GM19452 (cell line): ENCODE data around the gene HYI.

Experiments
- ATAC-seq: cut with Tn5 transposase; IDR thresholded peaks from one replicate; pipeline ENCODE4 v1.9.1; 2021; ENCODE audit not compliant: unreplicated experiment

HYI gene

DNA sequence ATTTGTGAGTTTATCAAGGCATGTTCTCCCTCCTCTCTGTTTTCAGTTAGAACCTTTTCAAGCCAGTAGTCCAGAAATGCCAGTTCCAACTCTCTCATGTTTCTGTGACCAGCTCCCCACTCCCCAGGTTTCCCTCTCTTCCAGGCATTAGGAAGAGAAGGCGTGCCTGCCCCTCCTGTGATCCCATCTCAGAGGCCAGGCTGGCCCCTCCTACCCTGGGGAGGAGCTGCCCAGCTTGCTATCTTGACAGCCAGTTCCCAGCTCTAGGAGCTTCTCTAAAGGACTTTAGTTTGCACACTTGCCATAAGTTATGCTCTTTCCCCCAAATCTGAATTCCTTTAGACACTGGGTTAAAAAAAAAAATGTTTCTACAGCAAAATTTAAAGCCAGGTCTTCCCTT lies 8.9 kb downstream of the HYI start:
- no peak for ATAC-seq

- no peak for ATAC-seq
Measured at GRCh38 chr1:43444151-43444828, 9.4 kb downstream of the HYI start.

DNA sequence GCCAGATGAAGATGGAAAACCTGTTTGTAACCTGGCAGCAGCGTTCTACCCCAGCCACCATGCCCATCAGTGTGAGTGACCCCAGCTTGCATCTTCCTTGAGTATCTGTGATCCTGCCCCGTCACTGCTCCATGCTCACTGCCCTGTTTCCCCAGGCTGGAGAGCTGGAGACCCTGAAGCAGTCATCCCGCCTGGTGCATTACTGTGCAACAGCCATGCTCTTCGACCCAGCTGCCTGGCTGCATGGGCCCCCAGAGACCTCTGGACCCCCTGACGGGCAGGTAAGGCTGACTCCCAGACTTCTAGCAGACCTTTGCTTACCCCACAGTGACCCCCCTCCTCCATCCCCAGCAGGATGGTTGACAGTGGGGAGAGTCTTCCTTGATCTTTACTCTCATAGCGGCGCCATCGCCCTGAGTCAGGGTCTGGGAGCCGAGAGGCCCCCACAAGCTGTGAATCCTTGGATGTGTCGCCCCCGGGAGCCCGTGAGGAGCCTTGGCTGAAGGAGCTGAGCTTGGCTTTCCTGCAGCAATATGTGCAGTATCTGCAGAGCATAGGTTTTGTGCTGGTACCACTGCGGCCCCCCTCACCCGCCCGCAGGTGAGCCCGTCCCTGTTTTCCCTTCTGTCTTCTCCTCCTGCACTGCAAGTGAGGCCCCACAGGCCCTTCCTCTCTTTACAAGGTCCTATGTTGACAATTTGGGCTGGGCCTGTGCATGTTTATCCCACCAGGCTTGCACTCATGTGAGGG lies 10.4 kb downstream of the HYI start:
- no peak for ATAC-seq

GRCh38 chr1:43442756-43443155 lies 11.0 kb downstream of the HYI start:
- ATAC-seq: no peak

DNA sequence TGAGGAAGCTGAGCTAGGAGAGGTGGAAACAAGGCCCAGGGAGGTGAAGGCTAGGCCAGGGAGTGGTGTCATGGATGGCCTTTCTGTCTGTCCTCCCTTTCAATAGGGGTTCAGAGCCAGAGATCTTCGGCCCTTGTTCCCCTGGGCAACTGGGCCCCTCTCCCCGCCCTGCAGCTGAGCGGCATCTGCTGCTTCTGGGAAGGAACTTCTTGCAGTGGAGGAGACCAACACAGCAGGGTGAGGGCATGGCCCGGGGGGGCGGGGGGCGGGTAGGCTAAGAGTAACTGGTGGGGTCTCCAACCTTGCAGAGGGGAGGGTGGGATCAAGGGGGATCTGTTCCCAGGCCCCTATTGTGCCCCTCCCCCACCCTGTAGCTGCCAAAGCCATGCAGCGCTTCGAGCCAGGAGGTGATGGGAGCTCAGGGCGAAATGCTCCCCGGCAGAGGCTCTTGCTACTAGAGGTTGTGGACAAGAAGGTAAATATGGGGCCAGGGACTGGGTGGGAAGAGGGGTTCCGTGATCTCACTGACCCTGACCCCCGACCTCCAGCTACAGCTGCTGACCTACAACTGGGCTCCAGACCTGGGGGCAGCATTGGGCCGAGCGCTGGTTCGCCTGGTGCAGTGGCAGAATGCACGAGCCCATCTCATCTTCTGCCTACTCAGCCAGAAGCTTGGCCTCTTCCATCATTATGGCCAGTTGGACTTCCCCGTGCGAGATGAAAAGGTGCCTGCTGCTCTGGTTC lies 11.7 kb downstream of the HYI start:
- no peak for ATAC-seq

- ATAC-seq: no peak
Measured at GRCh38 chr1:43441166-43441893, 12.4 kb downstream of the HYI start.

DNA sequence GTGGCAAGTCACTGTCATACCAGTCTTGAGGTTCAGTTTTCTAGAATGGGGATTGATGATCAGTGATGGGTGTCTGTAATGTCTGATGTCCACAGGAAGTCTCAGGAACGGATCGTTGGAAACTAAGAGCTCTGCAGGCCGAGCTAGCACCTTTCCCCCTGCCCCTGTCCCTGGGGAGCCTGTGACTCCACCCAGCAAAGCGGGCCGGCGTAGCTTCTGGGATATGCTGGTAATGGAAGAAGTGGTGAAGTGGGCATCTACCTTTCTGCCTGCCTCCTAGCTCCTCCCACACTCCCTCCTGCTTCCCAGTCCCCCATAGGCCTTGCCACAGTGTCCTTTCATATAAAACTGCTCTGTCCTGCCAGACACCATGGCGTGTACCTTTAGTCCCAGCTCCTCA lies 13.4 kb downstream of the HYI start:
- ATAC-seq: no peak

DNA sequence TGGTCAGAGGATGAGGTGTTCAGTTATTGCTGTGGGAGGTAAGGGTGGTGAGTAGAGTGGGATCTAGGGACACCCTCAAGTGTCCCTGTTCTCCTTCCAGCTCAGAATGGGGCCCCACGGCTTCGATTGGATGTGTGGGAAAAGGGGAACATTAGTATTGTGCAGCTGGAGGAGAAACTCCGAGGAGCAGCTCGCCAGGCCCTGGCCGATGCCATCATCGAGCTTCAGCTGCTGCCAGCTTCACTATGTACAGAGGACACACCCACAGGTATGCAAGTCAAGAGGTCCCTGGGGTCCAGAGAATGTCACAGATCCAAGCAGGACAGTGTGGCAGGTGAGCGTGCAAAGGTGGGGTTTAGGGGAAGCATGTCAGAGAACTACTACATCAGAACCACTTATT lies 13.9 kb downstream of the HYI start:
- ATAC-seq: no peak

- ATAC-seq: no peak
Measured at GRCh38 chr1:43438953-43439581, 14.7 kb downstream of the HYI start.

DNA sequence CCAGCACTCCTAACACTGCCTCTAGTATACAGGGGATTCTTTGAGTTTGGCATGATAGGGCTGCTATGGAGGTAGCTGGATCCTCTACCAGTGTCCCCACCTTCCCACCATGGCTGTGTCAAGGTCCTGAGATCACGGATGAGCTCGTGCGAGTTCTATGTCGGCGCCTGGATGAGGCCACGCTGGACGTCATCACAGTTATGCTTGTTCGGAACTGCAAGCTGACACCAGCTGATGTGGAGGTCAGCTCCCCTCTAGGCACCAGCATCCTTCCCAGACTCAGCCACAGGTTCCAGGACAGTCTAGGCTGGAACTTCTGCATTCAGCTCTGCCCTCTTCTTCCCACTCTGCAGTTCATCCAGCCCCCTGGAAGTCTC lies 15.2 kb downstream of the HYI start:
- no peak for ATAC-seq

DNA sequence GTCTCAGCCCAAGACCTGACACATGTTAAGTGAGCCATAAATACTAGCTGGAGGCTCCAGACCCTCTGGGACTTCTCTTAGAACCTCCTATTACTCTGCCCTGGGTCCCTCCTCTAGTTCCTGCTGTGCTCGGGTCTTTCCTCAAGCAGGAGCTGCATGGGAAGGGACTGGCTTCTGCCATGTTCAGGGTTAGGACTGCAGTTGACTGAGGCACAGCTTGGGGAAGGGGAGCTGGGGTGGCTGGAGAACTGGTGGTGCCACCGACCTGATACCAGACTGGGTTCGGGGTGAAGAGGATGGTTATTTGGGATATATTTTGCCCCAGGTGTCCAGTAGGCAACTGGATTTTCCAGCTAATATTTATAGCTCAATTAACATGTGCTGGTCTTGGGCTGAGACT lies 15.7 kb downstream of the HYI start:
- no peak for ATAC-seq

- ATAC-seq: no peak
Measured at GRCh38 chr1:43437031-43437973, 16.4 kb downstream of the HYI start.

DNA sequence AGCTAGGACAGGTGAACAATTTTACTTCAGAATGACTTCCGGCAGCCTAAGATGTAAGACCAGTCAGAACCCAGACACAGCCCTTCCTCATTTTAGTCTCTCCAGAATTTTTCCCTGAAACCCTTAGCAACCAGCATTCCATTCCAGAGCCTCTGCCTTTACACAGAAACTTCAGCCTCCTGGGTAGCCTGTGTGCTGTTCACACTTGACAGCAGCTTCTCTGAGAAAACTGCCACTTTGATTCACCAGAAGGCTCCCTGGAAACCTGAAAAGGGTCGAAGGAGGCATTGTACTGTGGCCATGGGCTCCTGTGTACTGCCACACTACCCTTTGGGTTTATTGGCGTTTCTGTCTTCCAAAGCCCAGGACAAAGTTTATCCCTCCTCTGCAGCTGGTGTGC lies 17.4 kb downstream of the HYI start:
- no peak for ATAC-seq

GRCh38 chr1:43435146-43436145 lies 18.3 kb downstream of the HYI start:
- no peak for ATAC-seq

DNA sequence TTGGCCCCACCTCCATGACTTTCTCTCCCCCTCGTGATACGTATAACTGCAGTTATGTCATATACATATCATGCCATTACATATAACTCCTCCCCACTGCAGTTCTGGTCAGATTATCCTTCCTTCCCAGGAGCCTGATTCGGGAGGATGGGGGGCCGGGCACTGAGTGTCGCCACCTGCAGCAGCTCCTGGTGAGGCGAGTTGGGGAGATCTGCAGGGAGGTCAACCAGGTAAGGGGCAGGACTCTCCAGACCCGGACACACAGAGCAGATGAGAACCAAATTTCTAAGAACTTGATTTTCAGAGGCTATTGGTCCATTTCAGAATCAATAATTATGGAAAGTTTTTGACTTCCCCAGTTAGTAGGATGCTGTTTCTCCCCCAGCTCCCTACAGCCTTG lies 19.5 kb downstream of the HYI start:
- no peak for ATAC-seq

- ATAC-seq: no peak
Measured at GRCh38 chr1:43432907-43433306, 20.8 kb downstream of the HYI start.

- no peak for ATAC-seq
Measured at GRCh38 chr1:43432171-43432860, 21.4 kb downstream of the HYI start.

DNA sequence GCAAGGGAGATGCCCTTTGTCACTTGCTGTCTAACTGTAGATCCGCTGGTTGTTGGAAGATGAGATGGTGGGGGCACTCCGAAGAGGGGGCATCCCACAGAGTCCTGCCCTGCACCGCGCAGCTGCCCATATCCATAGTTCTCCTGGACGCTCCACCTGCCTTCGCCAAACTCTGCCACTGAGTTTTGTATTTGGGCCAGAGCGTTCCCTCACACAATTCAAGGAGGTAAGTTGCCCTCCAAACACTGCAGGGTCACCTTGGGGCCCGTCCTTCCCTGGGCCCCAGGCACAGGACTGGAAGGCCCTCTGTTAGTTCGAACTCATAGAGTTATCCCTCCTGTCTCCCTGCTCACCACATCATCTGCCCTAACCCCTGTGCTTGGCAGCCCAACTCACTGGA lies 22.1 kb downstream of the HYI start:
- ATAC-seq: no peak
